LNCaP clone FGC (cell line): ENCODE results near the gene SHC4.

Source experiments
- DNase-seq: peaks from one replicate; pipeline ENCODE4 v3.0.0-alpha.2; 2011; ENCODE audit warnings: low read depth
- H3K4me3 ChIP-seq: 2 replicates; pipeline ENCODE4 v1.5.1; 2011; ENCODE audit warnings: mild to moderate bottlenecking, low read depth, low read length, control low read depth
- TF ChIP-seq, protein P1 (sequence below): IDR thresholded peaks from 2 replicates; pipeline ENCODE4 v1.5.1; 2012; ENCODE audit warnings: mild to moderate bottlenecking; ENCODE audit not compliant: control insufficient read depth, insufficient read depth; ENCODE audit errors: extremely low read depth

The SHC4 gene

DNA sequence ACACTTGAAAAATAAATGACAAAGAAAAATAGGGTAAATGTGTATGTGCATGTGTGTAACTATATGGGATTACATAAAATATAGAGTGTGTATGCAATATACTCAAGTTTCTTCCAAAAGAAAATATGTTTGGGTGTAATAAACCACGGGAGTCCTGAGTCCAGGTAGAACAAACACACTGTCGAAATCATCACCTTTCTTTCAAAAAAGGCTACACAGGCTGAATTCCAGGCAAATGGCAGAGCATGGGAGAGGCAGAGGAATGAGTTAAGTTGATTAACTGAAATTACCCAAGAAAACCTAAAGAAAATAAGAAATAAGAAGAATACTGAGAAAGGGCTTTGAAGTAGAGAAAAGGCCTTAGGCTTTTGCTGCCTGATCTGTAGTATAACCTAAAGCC, 179.0 kb downstream of the SHC4 start:
- TF ChIP-seq, protein P1, sequence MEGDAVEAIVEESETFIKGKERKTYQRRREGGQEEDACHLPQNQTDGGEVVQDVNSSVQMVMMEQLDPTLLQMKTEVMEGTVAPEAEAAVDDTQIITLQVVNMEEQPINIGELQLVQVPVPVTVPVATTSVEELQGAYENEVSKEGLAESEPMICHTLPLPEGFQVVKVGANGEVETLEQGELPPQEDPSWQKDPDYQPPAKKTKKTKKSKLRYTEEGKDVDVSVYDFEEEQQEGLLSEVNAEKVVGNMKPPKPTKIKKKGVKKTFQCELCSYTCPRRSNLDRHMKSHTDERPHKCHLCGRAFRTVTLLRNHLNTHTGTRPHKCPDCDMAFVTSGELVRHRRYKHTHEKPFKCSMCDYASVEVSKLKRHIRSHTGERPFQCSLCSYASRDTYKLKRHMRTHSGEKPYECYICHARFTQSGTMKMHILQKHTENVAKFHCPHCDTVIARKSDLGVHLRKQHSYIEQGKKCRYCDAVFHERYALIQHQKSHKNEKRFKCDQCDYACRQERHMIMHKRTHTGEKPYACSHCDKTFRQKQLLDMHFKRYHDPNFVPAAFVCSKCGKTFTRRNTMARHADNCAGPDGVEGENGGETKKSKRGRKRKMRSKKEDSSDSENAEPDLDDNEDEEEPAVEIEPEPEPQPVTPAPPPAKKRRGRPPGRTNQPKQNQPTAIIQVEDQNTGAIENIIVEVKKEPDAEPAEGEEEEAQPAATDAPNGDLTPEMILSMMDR, result no peak

DNA sequence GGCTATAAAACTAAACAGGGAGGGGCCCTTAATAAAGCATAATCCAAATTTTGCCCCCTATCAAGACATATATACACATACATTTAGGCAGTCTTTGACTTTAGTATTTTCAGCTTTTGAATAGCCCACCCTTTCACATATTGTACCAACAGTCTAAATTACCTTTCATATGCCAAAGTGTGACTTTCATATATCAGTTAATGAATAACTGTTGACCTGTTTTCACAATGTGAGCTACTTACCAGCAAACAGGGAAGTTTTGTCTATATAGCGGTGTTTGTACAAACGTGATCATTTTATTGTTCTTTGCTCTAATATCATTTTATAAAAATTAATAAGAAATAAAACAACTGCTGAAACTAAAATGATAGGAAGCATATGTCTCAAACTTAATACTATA, 180.8 kb downstream of the SHC4 start:
- no peak for DNase-seq
- no peak overlapping the region for H3K4me3 ChIP-seq
- TF ChIP-seq, protein P1, result no peak

More for the DNA sequence above, 179.0 kb downstream of the SHC4 start:
- DNase-seq, result no peak
- no peak overlapping the region for H3K4me3 ChIP-seq

DNA sequence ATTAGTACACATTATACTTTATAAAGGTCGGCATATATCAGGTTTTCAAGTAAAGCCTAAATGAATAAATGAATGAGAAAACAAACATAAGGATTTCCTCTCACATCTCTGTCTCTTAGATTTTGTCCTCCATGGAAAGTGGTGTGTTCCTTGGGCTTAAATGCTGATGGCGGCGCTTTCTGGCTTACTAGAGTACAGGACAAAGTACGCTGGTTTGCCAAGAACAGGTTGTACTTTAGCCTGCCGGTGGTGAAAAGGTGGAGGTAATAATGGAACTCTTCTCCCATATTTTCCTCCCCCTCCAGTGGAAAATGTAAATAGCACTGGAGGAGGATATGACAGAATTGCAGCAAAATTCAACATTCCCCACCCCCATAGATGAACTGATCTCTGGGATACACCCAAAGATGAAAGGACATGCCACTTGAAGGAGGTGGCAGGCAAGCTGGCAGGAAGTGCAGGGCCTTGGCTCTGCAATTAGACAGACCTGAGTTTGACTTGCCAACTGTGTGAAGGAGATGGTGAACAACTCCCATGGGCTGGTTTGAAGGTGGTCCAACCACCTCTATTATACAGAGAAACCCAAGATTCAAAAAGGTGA, 182.1 kb downstream of the SHC4 start:
- TF ChIP-seq, protein P1, result no peak
- no peak overlapping the region for H3K4me3 ChIP-seq
- DNase-seq, result no peak

DNA sequence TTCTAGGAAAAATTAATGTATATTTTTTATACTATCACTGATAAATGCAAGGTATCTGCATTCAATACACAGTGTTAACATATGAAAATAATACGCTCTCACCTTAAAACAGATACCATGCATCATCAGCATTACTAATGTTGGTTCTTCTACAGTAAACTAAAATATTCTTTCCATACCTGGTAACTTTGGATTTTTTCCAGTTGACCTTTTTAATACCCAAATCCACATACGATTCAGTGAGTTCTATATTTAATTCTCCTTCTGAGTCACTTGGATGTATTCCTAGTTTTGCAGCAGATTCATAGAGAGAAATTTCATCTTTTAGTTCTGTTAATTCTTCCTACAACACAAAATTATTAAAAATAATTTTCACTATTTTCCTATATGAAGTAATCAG, 182.7 kb downstream of the SHC4 start:
- no peak for DNase-seq
- TF ChIP-seq, protein P1, result no peak
- no peak overlapping the region for H3K4me3 ChIP-seq

DNA sequence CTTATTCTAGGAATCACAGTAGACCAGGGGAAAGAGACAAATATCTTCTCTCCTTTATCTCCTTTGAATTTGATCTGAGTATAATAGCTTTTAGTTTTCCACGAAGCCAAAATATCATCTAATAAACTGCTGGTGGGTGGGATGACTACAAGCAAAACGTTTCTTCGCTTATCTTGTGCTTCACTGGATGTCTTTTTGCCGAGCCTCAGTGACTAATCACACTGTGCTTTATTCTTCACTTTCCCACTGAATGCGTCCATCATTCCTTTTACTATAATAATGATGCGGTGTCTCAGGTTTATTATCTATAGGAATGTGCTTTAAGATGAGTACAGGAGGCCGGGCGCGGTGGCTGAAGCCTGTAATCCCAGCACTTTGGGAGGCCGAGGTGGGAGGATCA, 185.4 kb downstream of the SHC4 start:
- no peak overlapping the region for H3K4me3 ChIP-seq
- TF ChIP-seq, protein P1, result no peak
- no peak for DNase-seq

DNA sequence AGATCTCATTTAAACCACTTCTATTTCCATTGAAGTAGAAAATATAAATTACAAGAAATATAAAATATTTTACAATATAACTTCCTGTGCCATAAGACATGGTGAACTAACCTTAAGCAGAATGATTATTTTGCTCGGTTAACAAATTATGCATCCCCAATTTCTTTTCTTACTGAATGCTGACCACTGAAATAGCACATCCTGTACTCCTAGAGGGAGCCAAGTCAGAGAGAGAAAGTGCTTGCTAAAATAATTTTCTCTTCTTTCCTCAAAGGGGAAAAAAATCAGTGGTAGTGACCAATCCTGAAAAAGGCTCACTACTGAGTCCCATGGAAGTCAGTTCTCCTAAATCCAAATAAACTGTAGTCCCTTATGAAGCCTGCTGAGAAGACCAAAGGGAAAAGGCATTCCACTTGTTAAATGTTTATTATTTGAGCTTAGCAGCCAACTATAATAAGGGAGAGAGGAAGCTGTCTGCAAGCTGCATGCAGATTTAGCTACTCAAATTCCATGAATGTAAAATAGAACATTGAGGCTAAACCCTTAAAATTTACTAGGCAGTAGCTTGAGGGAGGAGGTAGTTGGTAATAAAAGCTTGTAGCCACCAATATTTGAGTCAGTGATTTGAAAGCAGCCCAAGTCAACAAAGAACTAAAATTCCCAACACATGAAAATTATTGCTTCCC, 185.9 kb downstream of the SHC4 start:
- no peak overlapping the region for H3K4me3 ChIP-seq
- no peak for DNase-seq
- TF ChIP-seq, protein P1, result no peak

DNA sequence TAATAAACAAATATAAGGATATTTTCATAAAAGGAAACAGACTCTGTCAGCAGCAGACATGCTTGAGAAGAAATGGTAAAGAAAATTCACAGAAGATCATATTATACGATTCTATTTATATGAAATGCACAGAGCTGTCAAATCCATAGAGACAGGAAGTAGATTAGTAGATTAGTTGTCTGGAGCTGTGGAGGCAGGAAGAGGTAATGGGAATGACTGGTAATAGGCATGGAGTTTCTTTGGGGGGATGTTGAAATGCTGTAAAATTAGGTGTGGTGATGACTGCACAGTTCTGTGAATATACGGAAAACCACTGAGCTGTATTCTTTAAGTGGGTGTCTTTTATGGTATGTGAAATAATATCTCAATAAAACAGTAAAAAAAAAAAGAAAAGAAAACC, 188.2 kb downstream of the SHC4 start:
- DNase-seq, result no peak
- TF ChIP-seq, protein P1, result no peak
- no peak overlapping the region for H3K4me3 ChIP-seq
